Stimulated activated CD8-positive, alpha-beta memory T cell treated with anti-CD3 and anti-CD28 coated beads, Interleukin-7, amount 100 ng/mL, for 48 hours (primary cell): ENCODE results near the gene MEDAG.

ENCODE experiments used
- DNase-seq, 2 donors: peaks; one replicate each; pipeline ENCODE4 v3.0.0-alpha.2; 2020; ENCODE audit warnings: low read depth in 1 of 2; ENCODE audit errors: extremely low read depth in 1 of 2

The MEDAG gene

DNA sequence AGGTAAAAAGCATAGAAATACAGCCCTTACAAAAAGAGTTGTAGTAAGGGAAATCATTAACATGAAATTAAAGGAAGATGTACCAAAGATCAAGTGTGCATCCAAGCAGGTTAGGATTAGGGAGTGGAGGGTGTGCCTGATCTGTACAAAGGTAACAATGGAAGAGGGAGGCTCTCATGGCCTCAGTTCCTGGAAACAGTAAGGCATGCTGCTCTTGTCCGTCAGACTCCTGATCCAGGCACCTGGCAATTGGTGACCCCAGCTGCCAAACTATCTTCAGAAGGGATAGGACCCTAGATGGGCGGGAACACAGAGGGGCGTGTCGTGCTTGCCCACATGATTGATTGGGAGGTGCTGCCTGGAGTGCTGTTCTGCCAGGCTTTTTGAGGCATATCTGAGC lies 30.9 kb downstream of the MEDAG start:
- no peak for DNase-seq

DNA sequence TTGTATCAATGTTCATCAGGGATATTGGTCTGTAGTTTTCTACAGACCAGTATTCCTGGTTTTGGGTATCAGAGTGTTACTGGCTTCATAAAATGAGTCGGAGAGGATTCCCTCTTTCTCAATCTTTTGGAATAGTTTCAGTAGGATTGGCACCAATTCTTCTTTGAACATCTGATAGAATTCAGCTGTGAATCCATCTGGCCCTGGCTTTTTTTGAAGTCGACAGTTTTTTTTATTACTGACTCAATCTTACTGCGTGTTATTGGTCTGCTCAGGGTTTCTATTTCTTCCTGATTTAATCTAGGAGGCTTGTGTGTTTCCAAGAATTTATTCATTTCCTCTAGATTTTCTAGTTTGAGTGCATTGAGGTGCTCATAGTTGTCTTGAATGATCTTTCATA lies 37.8 kb downstream of the MEDAG start:
- DNase-seq, result no peak

DNA sequence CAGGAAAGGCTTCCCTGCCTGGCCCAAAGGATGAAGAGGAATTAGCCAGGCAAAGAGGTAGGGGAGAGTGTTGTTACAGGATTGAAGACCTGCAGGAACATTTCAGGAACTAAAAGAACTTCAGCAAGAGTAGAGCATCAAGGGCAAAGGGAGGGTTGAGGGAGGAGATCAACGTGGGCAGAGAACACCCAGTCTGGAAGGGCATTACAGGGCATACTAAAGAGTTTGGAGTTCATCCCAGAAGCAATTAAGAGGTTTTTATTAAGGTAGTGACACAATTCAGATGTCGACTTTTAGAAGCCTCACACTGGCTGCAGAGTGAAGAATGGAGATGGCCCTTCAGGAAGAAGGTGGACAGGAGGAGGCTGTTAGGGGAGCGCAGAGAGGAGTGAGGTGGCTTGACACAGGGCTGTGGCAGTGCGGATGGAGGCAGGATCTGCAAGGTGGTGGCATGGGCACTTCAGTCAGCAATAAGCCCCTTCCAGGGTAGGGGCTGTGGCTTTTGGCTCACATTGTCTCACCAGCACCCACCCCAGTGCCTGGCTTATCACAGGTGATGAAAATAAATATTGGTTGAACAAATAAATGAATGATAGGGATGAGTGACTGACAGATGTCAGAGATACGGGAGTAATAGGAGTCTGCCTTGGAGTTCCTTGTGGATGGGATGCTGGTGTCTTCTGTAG lies 51.3 kb downstream of the MEDAG start:
- no peak for DNase-seq

DNA sequence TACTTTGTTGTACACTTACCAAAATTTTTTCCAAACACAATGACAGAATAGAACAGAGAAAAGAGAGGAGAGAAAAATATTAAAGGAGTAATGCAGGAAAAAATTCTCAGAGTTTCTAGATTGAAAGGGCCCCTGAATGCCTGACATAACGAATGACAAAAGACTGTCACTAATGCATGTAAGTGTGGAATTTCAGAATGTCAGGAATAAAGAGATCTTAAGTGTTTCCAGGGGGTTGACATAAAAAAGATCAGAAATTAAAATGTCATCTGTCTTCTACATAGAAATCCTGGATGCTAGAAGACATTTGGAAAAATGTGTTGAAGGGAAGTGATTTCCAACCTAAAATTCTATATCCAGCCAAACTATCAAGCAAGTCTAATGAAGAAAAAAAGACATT lies 53.6 kb downstream of the MEDAG start:
- no peak for DNase-seq

- no peak for DNase-seq
Measured at GRCh38 chr13:30963791-30964190, 57.7 kb downstream of the MEDAG start.

DNA sequence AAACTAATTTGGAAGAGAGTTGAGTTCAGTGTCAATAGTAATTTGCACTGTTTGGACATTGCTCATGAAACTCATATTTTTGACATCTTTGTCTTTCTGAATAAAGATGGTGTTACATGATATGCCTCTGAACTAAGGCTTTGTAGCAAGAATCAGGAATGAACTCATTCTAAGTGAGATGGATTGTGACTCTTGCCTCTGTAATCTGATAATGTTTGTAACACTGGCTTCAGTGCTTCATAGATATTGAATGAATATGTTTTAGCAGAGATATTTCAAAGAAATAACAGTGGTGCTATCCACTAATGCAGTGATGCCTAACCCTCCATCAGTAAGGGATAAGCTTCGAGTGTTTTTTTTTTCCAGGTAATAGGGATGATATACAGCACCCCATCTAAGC lies 59.3 kb downstream of the MEDAG start:
- no peak for DNase-seq

GRCh38 chr13:30966101-30966500 lies 60.0 kb downstream of the MEDAG start:
- no peak for DNase-seq

DNA sequence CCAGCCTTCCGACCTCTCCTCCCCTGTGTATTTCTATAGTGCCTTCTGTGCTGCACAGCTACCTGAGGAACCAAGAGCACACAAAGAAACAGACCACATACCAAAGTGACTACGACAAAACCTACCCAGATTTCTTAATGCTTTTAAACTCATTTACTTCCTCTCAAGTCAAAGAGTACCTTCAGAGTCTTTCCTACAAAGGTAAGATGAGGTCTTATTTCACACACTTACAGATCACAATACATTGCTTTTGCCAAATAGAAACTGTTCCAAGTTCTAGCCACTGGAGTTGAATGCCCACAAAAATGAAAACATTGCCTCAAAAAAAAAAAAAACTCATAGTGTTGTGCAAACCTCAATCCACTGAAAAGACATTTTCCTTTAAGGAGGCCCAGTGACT lies 62.8 kb downstream of the MEDAG start:
- DNase-seq, result no peak

- DNase-seq, result no peak
Measured at GRCh38 chr13:30971575-30971974, 65.5 kb downstream of the MEDAG start.

GRCh38 chr13:30972888-30973377 lies 66.9 kb downstream of the MEDAG start:
- DNase-seq, result no peak

DNA sequence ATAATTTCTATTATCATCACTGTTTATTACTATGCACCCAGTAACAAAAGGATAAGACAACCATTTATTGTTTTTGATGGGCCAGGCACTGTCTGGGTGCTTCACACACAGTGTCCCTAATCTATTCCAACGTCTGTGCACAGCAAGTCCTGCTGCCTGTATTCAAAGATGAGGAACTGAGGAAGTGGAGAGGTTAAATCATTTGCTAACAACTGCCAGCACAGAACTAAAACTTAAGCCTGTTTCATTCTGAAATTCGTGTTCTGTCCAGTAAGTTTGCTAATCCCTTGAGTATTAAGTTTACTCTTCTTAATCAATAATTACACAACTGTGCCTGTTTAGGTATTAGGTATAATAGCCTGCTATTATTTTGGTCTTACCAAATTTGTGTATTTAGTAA lies 68.3 kb downstream of the MEDAG start:
- DNase-seq, result no peak
